Neural cell (in vitro differentiated cells): ENCODE data around the gene SLC6A3. TPM values are rescaled to one million over a fixed set of nuclear protein-coding genes. Genes with fewer than 3 reads are reported as not detected.

Source experiments
- H2AFZ ChIP-seq: fragments of 200-600, 300-800 bp; sonication (generic), shearing (Covaris generic); 2 replicates; pipeline ENCODE4 v1.6.0; 2014; ENCODE audit warnings: low read depth, mild to moderate bottlenecking, antibody characterized with exemption, low read length, moderate library complexity
- H3F3A ChIP-seq: fragments of 200-600 bp; shearing (Covaris generic); 2 replicates; pipeline ENCODE4 v1.6.1; 2016; ENCODE audit warnings: mild to moderate bottlenecking, moderate library complexity, mixed read lengths, antibody characterized with exemption, low read length; ENCODE audit not compliant: insufficient read depth, poor library complexity, severe bottlenecking
- H3K27ac ChIP-seq: fragments of 200-600, 300-800 bp; sonication (generic), shearing (Covaris generic); 2 replicates; pipeline ENCODE4 v1.5.1; 2014; ENCODE audit warnings: mild to moderate bottlenecking, low read length, moderate library complexity
- H3K27me3 ChIP-seq: fragments of 300-800, 200-600 bp; sonication (generic), shearing (Covaris generic); 2 replicates; pipeline ENCODE4 v1.6.0; 2014; ENCODE audit warnings: mild to moderate bottlenecking, low read depth, low read length, moderate library complexity; ENCODE audit not compliant: insufficient read depth
- H3K36me3 ChIP-seq: fragments of 300-800, 200-600 bp; sonication (generic), shearing (Covaris generic); 2 replicates; pipeline ENCODE4 v1.5.1; 2014; ENCODE audit warnings: mild to moderate bottlenecking, antibody characterized with exemption, low read length, moderate library complexity; ENCODE audit not compliant: insufficient read depth
- H3K4me2 ChIP-seq: fragments of 300-800, 200-600 bp; sonication (generic), shearing (Covaris generic); 2 replicates; pipeline ENCODE4 v1.6.0; 2014; ENCODE audit warnings: mild to moderate bottlenecking, low read length
- H3K4me3 ChIP-seq: fragments of 300-800, 200-600 bp; sonication (generic), shearing (Covaris generic); 2 replicates; pipeline ENCODE4 v1.5.1; 2014; ENCODE audit warnings: mild to moderate bottlenecking, low read length, moderate library complexity
- H3K79me2 ChIP-seq: fragments of 200-600 bp; shearing (Covaris generic); replicated peaks from 2 replicates; pipeline ENCODE4 v1.6.0; 2014; ENCODE audit warnings: mild to moderate bottlenecking, low read length, moderate library complexity; ENCODE audit not compliant: insufficient read depth
- H3K9ac ChIP-seq: fragments of 300-800, 200-600 bp; sonication (generic), shearing (Covaris generic); 2 replicates; pipeline ENCODE4 v1.6.1; 2016; ENCODE audit warnings: mild to moderate bottlenecking, low read length, mixed read lengths
- H3K9me2 ChIP-seq: fragments of 200-600 bp; shearing (Covaris generic); 2 replicates; pipeline ENCODE4 v1.6.1; 2016; ENCODE audit warnings: mild to moderate bottlenecking, low read length, mixed read lengths; ENCODE audit not compliant: insufficient read depth
- H3K9me3 ChIP-seq: fragments of 200-600, 300-800 bp; sonication (generic), shearing (Covaris generic); 2 replicates; pipeline ENCODE4 v1.6.1; 2016; ENCODE audit warnings: mild to moderate bottlenecking, mixed run types, low read length, moderate library complexity, mixed read lengths
- H4K20me1 ChIP-seq: fragments of 200-600 bp; shearing (Covaris generic); 2 replicates; pipeline ENCODE4 v1.6.1; 2016; ENCODE audit warnings: mild to moderate bottlenecking, mixed run types; ENCODE audit not compliant: insufficient read depth
- EP300 ChIP-seq: fragments of 450-650 bp; conservative IDR thresholded peaks from 2 replicates; pipeline ENCODE4 v1.6.1; 2014; ENCODE audit warnings: antibody characterized with exemption, mild to moderate bottlenecking, moderate library complexity; ENCODE audit not compliant: poor library complexity, severe bottlenecking
- EZH2 ChIP-seq: fragments of 200-600, 300-800 bp; shearing (Covaris generic), sonication (generic); IDR thresholded peaks from 2 replicates; pipeline ENCODE4 v1.6.1; 2014; ENCODE audit warnings: antibody characterized with exemption, low read length, borderline replicate concordance, mild to moderate bottlenecking; ENCODE audit not compliant: insufficient read depth, poor library complexity, severe bottlenecking
- MXI1 ChIP-seq: fragments of 450-650 bp; conservative IDR thresholded peaks from 2 replicates; pipeline ENCODE4 v1.6.1; 2014; ENCODE audit warnings: antibody characterized with exemption, mild to moderate bottlenecking; ENCODE audit not compliant: poor library complexity, severe bottlenecking
- POLR2AphosphoS5 ChIP-seq: IDR thresholded peaks from 2 replicates; pipeline ENCODE4 v1.6.1; 2012
- RAD21 ChIP-seq: fragments of 450-650 bp; conservative IDR thresholded peaks from 2 replicates; pipeline ENCODE4 v1.6.1; 2014; ENCODE audit warnings: antibody characterized with exemption, mild to moderate bottlenecking, moderate library complexity
- SMC3 ChIP-seq: fragments of 450-650 bp; conservative IDR thresholded peaks from 2 replicates; pipeline ENCODE4 v1.6.1; 2014; ENCODE audit warnings: antibody characterized with exemption, mild to moderate bottlenecking, moderate library complexity; ENCODE audit not compliant: poor library complexity
- TAF1 ChIP-seq: IDR thresholded peaks from 2 replicates; pipeline ENCODE4 v1.6.1; 2012; ENCODE audit warnings: low read depth
- polyA plus RNA-seq: library from polyadenylated mRNA; depleted of rRNA; stranded (reverse); fragments of >200 nt; gene quantifications from 2 replicates; pipeline ENCODE4 v1.2.3, GENCODE V29; 2014
- TF ChIP-seq, protein P1 (sequence below): fragments of 450-650 bp; IDR thresholded peaks from 2 replicates; pipeline ENCODE4 v1.5.1; 2014; ENCODE audit warnings: antibody characterized with exemption, mild to moderate bottlenecking, moderate library complexity; ENCODE audit not compliant: poor library complexity, severe bottlenecking
- TF ChIP-seq, protein P2 (sequence below): IDR thresholded peaks from 2 replicates; pipeline ENCODE4 v1.6.1; 2012; ENCODE audit warnings: borderline replicate concordance

SLC6A3 gene
- polyA plus RNA-seq, 1 donor from 2014 or later = 0.77 TPM

DNA sequence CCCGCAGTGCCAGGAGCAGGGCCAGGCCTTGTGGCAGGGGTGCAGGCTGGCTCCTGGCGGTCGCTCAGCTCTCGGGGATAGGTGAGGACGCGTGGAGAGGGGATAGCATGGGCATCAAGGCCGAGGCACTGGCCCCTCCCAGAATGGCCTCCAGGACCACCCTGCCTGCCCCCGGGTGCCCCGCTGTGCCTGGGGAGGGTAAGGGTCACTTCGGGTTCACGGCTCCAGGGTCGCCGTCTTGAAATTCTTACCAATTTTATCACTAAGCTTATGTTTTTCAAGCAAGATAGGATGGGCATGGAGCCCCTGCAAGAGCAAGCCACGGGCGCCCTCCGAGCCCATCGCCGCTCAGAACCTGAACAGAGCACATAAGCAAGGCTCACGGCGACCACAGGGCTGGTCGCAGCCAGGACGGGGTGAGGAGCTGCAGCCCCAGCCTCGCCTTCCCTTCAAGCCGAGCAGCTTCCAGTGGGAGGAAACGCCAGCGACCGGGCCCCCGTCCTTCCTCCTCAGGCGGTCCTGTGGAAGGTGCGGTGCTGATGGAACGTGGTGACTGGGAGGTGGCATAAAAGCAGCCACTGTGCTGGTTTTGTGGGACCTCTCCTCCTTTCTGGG, 86.1 kb downstream of the SLC6A3 start:
- Histone ChIP-seq H3F3A (no peaks in the 10 kb centered on the region), H4K20me1 (no peaks in the 10 kb centered on the region), H3K9me3 (no peaks in the 10 kb centered on the region), H3K27ac (no peak overlapping the region), H3K4me3 (no peak overlapping the region), H3K9ac (no peak overlapping the region), H2AFZ (no peak overlapping the region), H3K36me3 (no peaks in the 10 kb centered on the region), H3K4me2 (no peak overlapping the region), H3K9me2 (no peaks in the 10 kb centered on the region), H3K79me2 (no peaks in the 10 kb centered on the region), H3K27me3 (no peaks in the 10 kb centered on the region)
- TF ChIP-seq POLR2AphosphoS5 (no peak), RAD21 (no peak), TAF1 (no peak), SMC3 (no peak), EZH2 (no peak), EP300 (no peak), MXI1 (no peak)
- TF ChIP-seq, protein P1, sequence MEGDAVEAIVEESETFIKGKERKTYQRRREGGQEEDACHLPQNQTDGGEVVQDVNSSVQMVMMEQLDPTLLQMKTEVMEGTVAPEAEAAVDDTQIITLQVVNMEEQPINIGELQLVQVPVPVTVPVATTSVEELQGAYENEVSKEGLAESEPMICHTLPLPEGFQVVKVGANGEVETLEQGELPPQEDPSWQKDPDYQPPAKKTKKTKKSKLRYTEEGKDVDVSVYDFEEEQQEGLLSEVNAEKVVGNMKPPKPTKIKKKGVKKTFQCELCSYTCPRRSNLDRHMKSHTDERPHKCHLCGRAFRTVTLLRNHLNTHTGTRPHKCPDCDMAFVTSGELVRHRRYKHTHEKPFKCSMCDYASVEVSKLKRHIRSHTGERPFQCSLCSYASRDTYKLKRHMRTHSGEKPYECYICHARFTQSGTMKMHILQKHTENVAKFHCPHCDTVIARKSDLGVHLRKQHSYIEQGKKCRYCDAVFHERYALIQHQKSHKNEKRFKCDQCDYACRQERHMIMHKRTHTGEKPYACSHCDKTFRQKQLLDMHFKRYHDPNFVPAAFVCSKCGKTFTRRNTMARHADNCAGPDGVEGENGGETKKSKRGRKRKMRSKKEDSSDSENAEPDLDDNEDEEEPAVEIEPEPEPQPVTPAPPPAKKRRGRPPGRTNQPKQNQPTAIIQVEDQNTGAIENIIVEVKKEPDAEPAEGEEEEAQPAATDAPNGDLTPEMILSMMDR = no peak
- TF ChIP-seq, protein P2, sequence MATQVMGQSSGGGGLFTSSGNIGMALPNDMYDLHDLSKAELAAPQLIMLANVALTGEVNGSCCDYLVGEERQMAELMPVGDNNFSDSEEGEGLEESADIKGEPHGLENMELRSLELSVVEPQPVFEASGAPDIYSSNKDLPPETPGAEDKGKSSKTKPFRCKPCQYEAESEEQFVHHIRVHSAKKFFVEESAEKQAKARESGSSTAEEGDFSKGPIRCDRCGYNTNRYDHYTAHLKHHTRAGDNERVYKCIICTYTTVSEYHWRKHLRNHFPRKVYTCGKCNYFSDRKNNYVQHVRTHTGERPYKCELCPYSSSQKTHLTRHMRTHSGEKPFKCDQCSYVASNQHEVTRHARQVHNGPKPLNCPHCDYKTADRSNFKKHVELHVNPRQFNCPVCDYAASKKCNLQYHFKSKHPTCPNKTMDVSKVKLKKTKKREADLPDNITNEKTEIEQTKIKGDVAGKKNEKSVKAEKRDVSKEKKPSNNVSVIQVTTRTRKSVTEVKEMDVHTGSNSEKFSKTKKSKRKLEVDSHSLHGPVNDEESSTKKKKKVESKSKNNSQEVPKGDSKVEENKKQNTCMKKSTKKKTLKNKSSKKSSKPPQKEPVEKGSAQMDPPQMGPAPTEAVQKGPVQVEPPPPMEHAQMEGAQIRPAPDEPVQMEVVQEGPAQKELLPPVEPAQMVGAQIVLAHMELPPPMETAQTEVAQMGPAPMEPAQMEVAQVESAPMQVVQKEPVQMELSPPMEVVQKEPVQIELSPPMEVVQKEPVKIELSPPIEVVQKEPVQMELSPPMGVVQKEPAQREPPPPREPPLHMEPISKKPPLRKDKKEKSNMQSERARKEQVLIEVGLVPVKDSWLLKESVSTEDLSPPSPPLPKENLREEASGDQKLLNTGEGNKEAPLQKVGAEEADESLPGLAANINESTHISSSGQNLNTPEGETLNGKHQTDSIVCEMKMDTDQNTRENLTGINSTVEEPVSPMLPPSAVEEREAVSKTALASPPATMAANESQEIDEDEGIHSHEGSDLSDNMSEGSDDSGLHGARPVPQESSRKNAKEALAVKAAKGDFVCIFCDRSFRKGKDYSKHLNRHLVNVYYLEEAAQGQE = no peak

DNA sequence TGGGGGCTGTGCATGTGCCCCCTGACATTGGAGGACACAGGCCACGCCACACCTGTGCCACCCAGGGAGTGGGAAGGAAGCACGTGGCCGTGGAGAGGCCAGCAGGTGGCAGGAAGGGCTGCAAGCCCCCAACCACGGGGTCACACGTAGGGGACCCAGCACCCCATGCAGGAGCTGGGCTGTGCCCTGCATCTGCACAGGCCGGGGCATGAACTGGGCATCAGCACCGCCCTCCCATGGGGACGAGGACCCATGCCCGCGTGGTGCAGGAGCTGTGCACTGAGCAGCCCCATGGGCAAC, 86.6 kb downstream of the SLC6A3 start:
- Histone ChIP-seq H3K9ac (no peak overlapping the region), H2AFZ (no peak overlapping the region), H3K27me3 (no peaks in the 10 kb centered on the region), H3K79me2 (no peaks in the 10 kb centered on the region), H3K4me2 (no peak overlapping the region), H3K4me3 (no peak overlapping the region), H3K27ac (no peak overlapping the region), H3K36me3 (no peaks in the 10 kb centered on the region), H3F3A (no peaks in the 10 kb centered on the region), H4K20me1 (no peaks in the 10 kb centered on the region), H3K9me3 (no peaks in the 10 kb centered on the region), H3K9me2 (no peaks in the 10 kb centered on the region)
- TF ChIP-seq, protein P1 = no peak
- TF ChIP-seq MXI1 (no peak), EP300 (no peak), TAF1 (no peak), SMC3 (no peak), POLR2AphosphoS5 (no peak), EZH2 (no peak), RAD21 (no peak)
- TF ChIP-seq, protein P2 = no peak
